ENCODE results near the gene PBX3.

GRCh38 chr9:125755340-125755739, 8.2 kb downstream of the PBX3 start:
- TF ChIP-seq TAF1 (IDR thresholded peaks at IDR 0.05; ENCODE audit: low read depth, low read length) (no peak), POLR2A (IDR thresholded peaks at IDR 0.05; ENCODE audit: low read depth, low read length) (no peak), POLR2AphosphoS5 (IDR thresholded peaks at IDR 0.05; ENCODE audit: low read depth, low read length) (no peak)
